OCI-LY7 (cell line): ENCODE measurements around the gene OR8D2.

Source experiments
- EZH2phosphoT487 ChIP-seq: fragments of 200-600 bp; sonication (generic); IDR thresholded peaks from 2 replicates; pipeline ENCODE4 v1.6.1; 2018; ENCODE audit warnings: low read depth, borderline replicate concordance, mild to moderate bottlenecking, mixed run types, antibody characterized with exemption, low read length, moderate library complexity, mixed read lengths
- TF ChIP-seq, protein P1 (sequence below): fragments of 200-600 bp; sonication (generic); conservative IDR thresholded peaks from 2 replicates; pipeline ENCODE4 v1.5.1; 2014; ENCODE audit warnings: mild to moderate bottlenecking, antibody characterized with exemption, low read length, moderate library complexity, mixed read lengths

DNA sequence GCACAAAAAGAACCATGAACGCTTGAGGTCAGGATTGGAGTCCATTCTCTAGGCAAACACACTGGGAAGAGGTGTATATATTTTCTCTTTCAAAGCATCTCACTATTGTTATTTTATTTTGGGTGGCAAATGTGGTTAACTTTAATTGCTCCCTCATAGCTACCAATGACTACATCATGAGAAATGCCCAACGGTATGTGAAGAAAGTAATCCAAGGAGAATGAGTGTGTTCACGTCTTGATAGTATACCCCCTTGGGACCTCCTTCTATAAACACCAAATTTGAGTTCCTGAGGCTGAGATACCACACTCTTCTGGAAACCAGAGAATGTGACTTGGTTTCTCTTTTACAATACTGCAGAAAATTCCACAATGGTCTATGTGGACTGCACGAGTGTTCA, 22.1 kb downstream of the OR8D2 start:
- TF ChIP-seq, protein P1, sequence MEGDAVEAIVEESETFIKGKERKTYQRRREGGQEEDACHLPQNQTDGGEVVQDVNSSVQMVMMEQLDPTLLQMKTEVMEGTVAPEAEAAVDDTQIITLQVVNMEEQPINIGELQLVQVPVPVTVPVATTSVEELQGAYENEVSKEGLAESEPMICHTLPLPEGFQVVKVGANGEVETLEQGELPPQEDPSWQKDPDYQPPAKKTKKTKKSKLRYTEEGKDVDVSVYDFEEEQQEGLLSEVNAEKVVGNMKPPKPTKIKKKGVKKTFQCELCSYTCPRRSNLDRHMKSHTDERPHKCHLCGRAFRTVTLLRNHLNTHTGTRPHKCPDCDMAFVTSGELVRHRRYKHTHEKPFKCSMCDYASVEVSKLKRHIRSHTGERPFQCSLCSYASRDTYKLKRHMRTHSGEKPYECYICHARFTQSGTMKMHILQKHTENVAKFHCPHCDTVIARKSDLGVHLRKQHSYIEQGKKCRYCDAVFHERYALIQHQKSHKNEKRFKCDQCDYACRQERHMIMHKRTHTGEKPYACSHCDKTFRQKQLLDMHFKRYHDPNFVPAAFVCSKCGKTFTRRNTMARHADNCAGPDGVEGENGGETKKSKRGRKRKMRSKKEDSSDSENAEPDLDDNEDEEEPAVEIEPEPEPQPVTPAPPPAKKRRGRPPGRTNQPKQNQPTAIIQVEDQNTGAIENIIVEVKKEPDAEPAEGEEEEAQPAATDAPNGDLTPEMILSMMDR = no peak
- TF ChIP-seq EZH2phosphoT487 = no peak
